Ishikawa (cell line): ENCODE data around the gene ZNF214.

ENCODE experiments used
- CEBPB ChIP-seq: IDR thresholded peaks from 2 replicates; pipeline ENCODE4 v1.6.1; 2012
- CREB1 ChIP-seq: IDR thresholded peaks from 2 replicates; pipeline ENCODE4 v1.6.1; 2012; ENCODE audit warnings: low read depth
- EGR1 ChIP-seq: IDR thresholded peaks from 2 replicates; pipeline ENCODE4 v1.6.1; 2012
- EP300 ChIP-seq: IDR thresholded peaks from 2 replicates; pipeline ENCODE4 v1.6.1; 2012; ENCODE audit warnings: borderline replicate concordance
- FOXM1 ChIP-seq: IDR thresholded peaks from 2 replicates; pipeline ENCODE4 v1.6.1; 2012; ENCODE audit warnings: low read depth, borderline replicate concordance
- MAX ChIP-seq: IDR thresholded peaks from 2 replicates; pipeline ENCODE4 v1.6.1; 2012
- NFIC ChIP-seq: IDR thresholded peaks from 2 replicates; pipeline ENCODE4 v1.6.1; 2012
- RAD21 ChIP-seq: IDR thresholded peaks from 2 replicates; pipeline ENCODE4 v1.6.1; 2012; ENCODE audit warnings: low read depth
- REST ChIP-seq: IDR thresholded peaks from 2 replicates; pipeline ENCODE4 v1.6.1; 2012; ENCODE audit warnings: low read depth, mild to moderate bottlenecking
- TAF1 ChIP-seq: IDR thresholded peaks from 2 replicates; pipeline ENCODE4 v1.6.1; 2012; ENCODE audit warnings: low read depth, mild to moderate bottlenecking
- TCF12 ChIP-seq: IDR thresholded peaks from 2 replicates; pipeline ENCODE4 v1.6.1; 2012; ENCODE audit warnings: low read depth
- TEAD4 ChIP-seq: IDR thresholded peaks from 2 replicates; pipeline ENCODE4 v1.6.1; 2012
- USF1 ChIP-seq: IDR thresholded peaks from 2 replicates; pipeline ENCODE4 v1.6.1; 2012
- YY1 ChIP-seq: IDR thresholded peaks from 2 replicates; pipeline ENCODE4 v1.6.1; 2012; ENCODE audit warnings: low read depth
- ZBTB7A ChIP-seq: IDR thresholded peaks from 2 replicates; pipeline ENCODE4 v1.6.1; 2012; ENCODE audit warnings: low read depth

The ZNF214 gene

GRCh38 chr11:6988506-6988905, 31.6 kb downstream of the ZNF214 start:
- no peak for TF ChIP-seq CREB1
- TF ChIP-seq MAX: no peak
- TF ChIP-seq NFIC: no peak
- no peak for TF ChIP-seq FOXM1
- TF ChIP-seq YY1: no peak
- no peak for TF ChIP-seq REST
- TF ChIP-seq EP300: no peak

- TF ChIP-seq ZBTB7A (no peak), FOXM1 (no peak), MAX (no peak), REST (no peak), RAD21 (no peak), CEBPB (no peak), CREB1 (no peak), YY1 (no peak), USF1 (no peak), TAF1 (no peak), EGR1 (no peak), TCF12 (no peak), EP300 (no peak), NFIC (no peak), TEAD4 (no peak)
These were observed 33.7 kb downstream of the ZNF214 start for GRCh38 chr11:6986487-6986886.

- TF ChIP-seq REST (no peak), NFIC (no peak), USF1 (no peak), YY1 (no peak), CREB1 (no peak), EGR1 (no peak), TCF12 (no peak), ZBTB7A (no peak), FOXM1 (no peak), EP300 (no peak), TAF1 (no peak), CEBPB (no peak), MAX (no peak), RAD21 (no peak), TEAD4 (no peak)
These were observed 40.8 kb downstream of the ZNF214 start for GRCh38 chr11:6979365-6979764.

GRCh38 chr11:6968816-6969215, 51.3 kb downstream of the ZNF214 start:
- no peak for TF ChIP-seq NFIC
- no peak for TF ChIP-seq CREB1
- no peak for TF ChIP-seq TCF12
- no peak for TF ChIP-seq ZBTB7A
- no peak for TF ChIP-seq MAX
- no peak for TF ChIP-seq TAF1
- TF ChIP-seq FOXM1: no peak
- TF ChIP-seq CEBPB: no peak
- TF ChIP-seq USF1: no peak
